Left cardiac atrium (tissue), 4 donors: ENCODE data around the gene ALX1. TPM values are rescaled to one million over a fixed set of nuclear protein-coding genes. Genes with fewer than 3 reads are reported as not detected.
"Not testable (repeated sequence)": the region's sequence is repeated elsewhere in the genome, so short reads cannot be mapped to it uniquely, and the experiment has no call there.

Experiments
- ATAC-seq, 2 donors: fragments of 200-7000 bp; cut with Tn5 transposase; one replicate each; pipeline ENCODE4 v1.9.1; 2020; ENCODE audit warnings: mild to moderate bottlenecking in 2 of 2, moderate library complexity in 2 of 2
- DNase-seq: peaks from one replicate; pipeline ENCODE4 v3.0.0-alpha.2; 2020
- intact Hi-C, 2 donors: fragments of 100-400 bp; cut with DNase I; formaldehyde crosslinking; loops; one replicate each; pipeline versions ENCODE4 v1.14.1 to v1.15.1; 2022 to 2023
- total RNA-seq, 2 donors: library from RNA; stranded (reverse); fragmentation: NEBNext Ultra II Directional; extraction: Animal tissue kit (Norgen Biotek cat#: 25700); gene quantifications; one replicate each; pipeline ENCODE4 v1.2.1, GENCODE V29; 2021
- donor health status: DM: no; HTN: yes; CAD: no.
- donor health status: DM: no; HTN: yes; CAD: no; lungs with severe emphysema.
- donor health status: DM: yes; HTN: yes; CAD: no.
- donor health status: Dilated cardiomyopathy.

Gene ALX1
- total RNA-seq, 2 donors from 2014 or later = not detected

DNA sequence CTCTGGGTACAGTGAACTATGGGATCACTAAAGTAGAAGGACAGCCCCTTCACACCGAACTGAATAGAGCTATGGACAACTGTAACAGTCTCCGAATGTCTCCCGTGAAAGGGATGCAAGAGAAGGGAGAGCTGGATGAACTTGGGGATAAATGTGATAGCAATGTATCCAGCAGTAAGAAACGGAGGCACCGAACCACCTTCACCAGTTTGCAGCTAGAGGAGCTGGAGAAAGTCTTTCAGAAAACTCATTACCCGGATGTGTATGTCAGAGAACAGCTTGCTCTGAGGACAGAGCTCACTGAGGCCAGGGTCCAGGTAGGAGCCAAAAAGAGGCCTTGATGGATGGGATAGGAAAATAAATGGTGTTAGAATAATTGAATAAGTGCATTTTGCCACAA, 3.5 kb downstream of the ALX1 start:
- ATAC-seq (no peak), DNase-seq (no peak)
- intact Hi-C loops = no loop called here

DNA sequence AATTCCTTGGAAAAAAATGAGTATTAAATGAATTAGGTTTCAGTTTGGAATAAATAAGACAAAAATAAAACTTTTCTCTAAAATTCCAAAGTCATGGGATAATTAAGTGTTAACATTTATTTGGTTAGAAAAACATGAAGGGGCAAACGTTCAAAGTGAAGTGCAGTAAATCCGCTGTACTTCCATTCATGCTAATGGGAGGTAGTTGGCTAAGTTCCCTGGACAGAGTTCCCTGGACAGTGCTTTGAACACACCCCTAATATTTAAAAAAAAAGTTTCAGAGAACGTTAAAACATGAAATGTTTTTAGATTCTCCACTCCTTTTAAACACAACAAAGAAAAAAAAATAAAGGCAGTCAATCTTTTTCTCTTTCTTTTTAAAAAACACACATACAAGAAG, 16.3 kb downstream of the ALX1 start:
- no peak for ATAC-seq
- intact Hi-C loops = no loop called here

DNA sequence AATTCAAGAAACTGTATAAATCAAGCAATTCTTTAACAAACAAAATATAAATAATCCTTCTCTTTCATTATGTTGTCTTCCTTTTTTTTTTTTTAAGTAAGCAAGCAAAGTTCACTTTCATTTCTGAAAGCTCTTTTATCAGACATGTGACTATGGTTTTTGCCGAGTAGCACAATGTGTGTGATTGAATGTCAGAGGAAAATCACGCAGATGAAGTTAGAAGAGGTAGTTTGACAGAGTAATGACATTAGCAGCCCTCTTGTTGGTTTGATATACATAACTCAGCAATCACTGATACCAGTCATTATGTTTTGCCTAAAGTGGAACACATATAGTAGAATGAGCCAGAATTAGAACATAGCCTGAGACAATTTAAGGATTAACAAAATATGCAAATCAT, 19.0 kb downstream of the ALX1 start:
- DNase-seq = no peak
- intact Hi-C loops = no loop called here
- no peak for ATAC-seq

More for the DNA sequence above, 16.3 kb downstream of the ALX1 start:
- no peak for DNase-seq

DNA sequence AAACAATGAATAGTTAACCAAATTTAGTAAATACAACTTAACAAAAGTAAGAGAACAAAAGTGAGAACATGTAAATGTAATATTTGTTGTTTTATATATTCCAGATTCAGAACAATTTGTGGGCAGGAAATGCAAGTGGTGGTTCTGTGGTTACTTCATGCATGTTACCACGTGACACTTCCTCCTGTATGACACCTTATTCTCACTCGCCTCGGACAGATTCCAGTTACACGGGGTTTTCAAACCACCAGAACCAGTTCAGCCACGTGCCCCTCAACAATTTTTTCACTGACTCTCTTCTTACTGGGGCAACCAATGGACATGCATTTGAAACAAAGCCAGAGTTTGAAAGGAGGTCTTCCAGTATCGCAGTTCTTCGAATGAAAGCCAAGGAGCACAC, 21.0 kb downstream of the ALX1 start:
- intact Hi-C loops = no loop called here
- DNase-seq (no peak), ATAC-seq (no peak)

DNA sequence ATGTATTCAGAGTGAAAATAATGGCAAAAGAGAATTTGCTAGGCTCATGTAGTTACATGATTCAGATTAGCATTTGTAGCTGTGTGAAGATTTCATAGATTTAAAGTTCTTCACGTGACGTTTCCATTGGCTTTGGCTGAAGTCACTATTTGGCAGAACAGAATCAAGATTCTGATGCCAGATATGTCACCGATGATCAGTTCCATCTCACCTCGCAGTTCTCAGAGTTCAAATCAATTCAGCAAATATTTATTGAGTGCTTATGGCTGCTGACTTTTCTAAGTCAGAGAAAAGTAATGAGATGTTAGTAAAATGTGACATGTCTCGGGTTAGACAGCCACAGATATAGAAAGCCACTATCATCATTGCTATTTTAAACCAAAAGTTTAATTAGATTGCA, 28.4 kb downstream of the ALX1 start:
- intact Hi-C loops = no loop called here
- ATAC-seq (no peak), DNase-seq (no peak)

DNA sequence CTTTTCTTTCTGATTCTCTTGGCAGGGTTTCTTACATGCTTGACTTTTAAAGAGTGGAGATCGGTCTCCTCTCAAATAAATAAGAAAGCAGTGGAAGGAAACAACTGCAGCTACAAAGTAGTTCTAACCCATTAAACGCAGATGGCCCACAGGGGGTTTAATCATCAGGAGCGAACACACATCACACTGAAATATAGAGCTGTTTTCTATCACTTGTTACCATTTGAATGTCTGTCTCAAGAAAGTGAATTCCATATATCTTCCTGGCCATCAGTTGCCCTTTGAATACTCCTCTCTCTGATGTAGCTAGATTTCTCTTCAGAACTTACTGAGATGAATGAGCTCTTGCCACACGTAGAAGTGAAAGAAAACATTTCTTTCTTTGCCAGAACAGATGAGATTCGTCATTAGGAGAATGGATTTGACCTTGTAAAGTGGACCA, 29.1 kb downstream of the ALX1 start:
- ATAC-seq = no peak
- DNase-seq = no peak
- intact Hi-C loops = no loop called here

DNA sequence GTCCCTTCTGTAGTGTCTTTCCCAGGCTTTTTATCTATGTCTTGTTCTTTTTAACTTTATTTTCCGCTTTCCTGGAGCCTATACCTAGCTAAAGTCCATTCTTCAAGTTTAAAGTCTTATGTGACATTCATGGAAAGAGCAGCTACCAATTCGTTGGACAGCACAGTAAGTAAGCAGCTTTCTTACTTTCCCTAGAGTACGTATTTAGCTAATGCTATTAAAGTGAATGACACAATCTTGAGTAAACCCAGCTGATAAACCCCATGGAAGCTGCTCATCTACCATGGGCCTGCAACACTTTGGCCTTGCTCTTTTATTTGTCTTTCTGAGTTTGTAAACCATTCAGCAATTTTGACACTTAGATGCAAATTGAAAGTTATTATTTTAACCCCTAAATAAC, 30.0 kb downstream of the ALX1 start:
- no peak for DNase-seq
- intact Hi-C loops = no loop called here
- ATAC-seq = no peak

DNA sequence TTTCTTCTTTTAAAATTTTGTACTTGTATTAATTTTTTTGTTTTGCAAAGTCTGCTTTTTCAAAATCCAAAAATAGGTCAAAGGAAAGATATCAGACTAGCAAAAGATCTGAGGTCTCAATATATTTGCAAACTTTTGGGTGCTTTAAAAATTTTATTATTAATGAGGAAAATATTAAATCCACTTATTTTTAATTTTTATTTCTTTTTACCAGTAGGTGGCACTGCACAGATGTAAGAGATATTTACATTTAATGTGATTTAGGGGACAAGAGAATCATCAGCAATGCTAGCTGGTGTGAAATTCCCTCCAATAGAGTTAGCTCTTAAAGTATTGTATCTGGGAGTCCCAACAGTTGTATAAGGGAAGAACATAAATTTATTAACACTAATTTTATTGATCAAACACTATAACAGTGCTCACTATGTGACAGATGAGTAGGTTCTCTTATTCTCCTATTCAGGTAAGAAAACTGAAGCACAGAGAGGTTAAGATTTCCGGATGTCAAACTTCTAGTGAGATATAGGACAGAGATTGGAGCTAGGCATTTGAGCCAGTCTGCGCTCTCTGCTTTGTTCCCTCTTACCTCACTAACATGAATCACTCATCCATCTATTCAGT, 30.5 kb downstream of the ALX1 start:
- intact Hi-C loops = no loop called here
- no peak for ATAC-seq

DNA sequence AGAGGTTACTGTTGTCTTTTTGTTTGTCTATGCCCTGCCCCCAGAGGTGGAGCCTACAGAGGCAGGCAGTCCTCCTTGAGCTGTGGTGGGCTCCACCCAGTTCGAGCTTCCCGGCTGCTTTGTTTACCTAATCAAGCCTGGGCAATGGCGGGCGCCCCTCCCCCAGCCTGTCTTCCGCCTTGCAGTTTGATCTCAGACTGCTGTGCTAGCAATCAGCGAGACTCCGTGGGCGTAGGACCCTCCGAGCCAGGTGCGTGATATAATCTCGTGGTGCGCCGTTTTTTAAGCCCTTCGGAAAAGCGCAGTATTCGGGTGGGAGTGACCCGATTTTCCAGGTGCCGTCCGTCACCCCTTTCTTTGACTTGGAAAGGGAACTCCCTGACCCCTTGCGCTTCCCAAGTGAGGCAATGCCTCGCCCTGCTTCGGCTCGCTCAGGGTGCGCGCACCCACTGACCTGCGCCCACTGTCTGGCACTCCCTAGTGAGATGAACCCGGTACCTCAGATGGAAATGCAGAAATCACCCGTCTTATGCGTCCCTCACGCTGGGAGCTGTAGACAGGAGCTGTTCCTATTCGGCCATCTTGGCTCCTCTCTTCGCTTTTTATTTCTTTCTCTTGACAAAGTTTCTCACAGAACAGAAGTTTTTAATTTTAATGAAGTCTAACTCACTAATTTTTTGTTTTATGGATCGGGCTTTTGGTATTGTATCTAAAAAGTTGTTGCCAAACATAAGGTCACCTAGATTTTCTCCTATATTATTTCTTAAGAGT, 38.0 kb downstream of the ALX1 start:
- DNase-seq, ATAC-seq, intact Hi-C loops: not testable (repeated sequence)

More for the DNA sequence above, 30.5 kb downstream of the ALX1 start:
- DNase-seq = no peak

DNA sequence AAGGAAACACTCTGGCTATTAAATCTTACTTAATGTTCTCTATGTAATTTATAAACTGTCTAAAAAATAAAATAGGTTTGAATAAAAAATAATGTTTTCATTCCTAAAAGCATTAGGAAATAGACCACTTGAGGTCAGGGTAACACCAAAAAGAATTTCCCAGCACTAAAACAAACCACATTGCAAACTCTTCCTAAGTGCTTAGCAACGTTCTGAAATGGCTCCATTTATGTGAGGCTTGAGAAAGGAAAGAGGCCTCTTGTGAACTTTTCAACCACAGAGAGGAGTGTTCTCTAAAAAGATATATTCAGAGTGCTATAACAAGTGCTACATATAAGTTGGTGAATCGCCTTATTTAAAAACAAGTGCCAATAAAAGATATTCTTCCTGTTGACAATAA, 42.7 kb downstream of the ALX1 start:
- no peak for ATAC-seq
- intact Hi-C loops = no loop called here

DNA sequence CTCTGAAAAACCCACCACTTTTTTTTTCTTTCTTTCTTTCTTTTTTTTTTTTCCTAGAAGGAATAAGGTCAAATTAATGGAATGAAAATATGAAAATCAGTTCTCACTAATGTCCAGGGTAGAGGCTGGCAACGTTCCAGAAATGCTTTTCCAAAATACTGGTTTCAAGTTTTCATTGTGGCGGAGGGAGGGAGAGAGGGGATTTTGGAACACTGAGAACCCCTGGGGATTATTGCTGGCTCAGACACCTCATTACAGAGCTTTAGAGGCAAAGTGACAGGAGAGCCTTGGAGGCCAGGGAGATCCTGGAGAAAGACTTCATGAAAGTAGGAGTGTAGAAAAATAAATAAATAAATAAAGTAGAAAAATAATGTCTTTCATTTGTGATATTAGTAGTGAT, 45.4 kb downstream of the ALX1 start:
- intact Hi-C loops = no loop called here
- no peak for DNase-seq
- ATAC-seq = no peak

More for the DNA sequence above, 42.7 kb downstream of the ALX1 start:
- DNase-seq = no peak

DNA sequence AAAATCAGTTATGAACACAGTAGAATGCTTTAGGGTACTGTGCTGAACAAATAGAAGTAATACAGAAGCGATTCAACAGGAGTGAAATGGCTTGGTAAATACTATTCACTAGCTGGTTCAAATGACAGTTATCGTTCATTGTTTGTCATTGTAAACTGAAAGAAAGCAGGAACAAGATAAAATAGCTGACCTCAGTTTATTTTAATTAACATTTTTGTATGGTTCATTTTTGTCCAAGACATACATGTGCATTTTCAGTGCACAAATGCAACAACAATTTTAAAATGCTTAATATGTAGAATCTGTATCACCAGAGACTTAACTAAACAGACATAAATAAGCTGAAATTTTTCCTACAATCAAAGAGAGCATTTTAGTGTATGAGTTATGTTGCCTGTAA, 49.9 kb downstream of the ALX1 start:
- intact Hi-C loops = no loop called here
- no peak for DNase-seq
- no peak for ATAC-seq

DNA sequence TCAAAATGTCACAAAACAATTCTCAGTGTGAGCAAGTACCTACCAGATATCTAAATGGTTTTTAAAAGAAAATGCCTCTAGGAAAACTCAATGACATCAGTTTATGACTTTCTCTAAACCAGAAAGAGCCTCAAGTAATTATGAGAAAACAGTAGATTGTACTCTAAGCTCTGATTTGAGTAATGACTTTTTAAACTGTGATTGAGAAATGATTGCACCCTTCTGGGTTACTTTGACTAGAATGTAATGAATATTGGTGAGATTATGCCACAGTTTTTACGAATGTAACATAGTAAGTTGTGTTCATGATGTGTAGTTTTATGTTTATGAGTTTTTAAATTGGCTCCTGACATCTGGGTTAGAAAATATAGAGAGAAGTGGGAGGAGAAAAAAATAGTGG, 68.8 kb downstream of the ALX1 start:
- ATAC-seq (no peak), DNase-seq (no peak)
- intact Hi-C loops = no loop called here

DNA sequence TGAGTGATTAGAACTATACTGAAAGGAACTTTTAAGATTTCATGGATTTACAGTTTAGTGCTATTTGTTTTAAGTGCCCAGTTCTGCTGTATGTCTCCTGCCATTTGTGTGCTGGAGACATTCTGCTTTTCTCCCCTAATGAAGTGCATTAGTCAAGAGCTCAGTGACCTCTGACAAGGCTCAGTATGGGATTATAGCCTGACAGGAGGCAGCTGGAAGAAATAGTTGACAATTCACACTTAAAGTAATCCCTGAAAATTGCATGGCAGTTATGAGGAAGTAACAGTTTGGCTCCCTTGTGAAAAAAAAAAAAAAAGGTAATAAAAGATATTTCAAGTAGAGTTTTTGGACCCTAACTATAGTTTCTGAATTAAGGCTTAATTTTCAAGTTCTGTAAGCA, 70.3 kb downstream of the ALX1 start:
- no peak for ATAC-seq
- no peak for DNase-seq
- intact Hi-C loops = no loop called here

Other genes starting within 250 kb of the ALX1 start
- gene TSPAN19, start 243.9 kb upstream of the ALX1 start, total RNA-seq = not detected
- gene LRRIQ1, start 243.9 kb upstream of the ALX1 start, total RNA-seq = under 1 TPM; 0.21 to 0.29 TPM